Brain microvascular endothelial cell (primary cell): Measurements from ENCODE around the gene SLAIN2.

Experiments used
- DNase-seq: peaks from one replicate; pipeline ENCODE4 v3.0.0-alpha.2; 2020
- H3K27ac ChIP-seq: fragments of 250-450 bp; sonication (Bioruptor Pico); 2 replicates; pipeline ENCODE4 v1.5.1; 2020; ENCODE audit warnings: mild to moderate bottlenecking, moderate library complexity
- H3K27me3 ChIP-seq: fragments of 250-450 bp; sonication (Bioruptor Pico); replicated peaks from 2 replicates; pipeline ENCODE4 v1.5.1; 2020; ENCODE audit warnings: mild to moderate bottlenecking
- H3K36me3 ChIP-seq: fragments of 250-450 bp; sonication (Bioruptor Pico); replicated peaks from 2 replicates; pipeline ENCODE4 v1.5.1; 2020; ENCODE audit warnings: mild to moderate bottlenecking
- H3K4me3 ChIP-seq: 2 replicates; pipeline ENCODE4 v1.5.1; 2011; ENCODE audit warnings: low read depth, mild to moderate bottlenecking, control low read depth, low read length, moderate library complexity
- in situ Hi-C: cut with HindIII; loops from 2 replicates; pipeline ENCODE4 v1.10.0; 2017; ENCODE audit warnings: low sequenced_read_pairs, low pct_ligation_motif_present
- TF ChIP-seq, protein P1 (sequence below): IDR thresholded peaks from 2 replicates; pipeline ENCODE4 v1.5.1; 2011; ENCODE audit warnings: low read depth, mild to moderate bottlenecking, moderate library complexity, low read length, control low read depth, inconsistent platforms; ENCODE audit errors: missing control alignments

The SLAIN2 gene

GRCh38 chr4:48367016-48367415, 25.7 kb downstream of the SLAIN2 start:
- no peak for DNase-seq
- Histone ChIP-seq H3K27ac (no peak overlapping the region), H3K27me3 (no peaks in the 10 kb centered on the region), H3K36me3 (no peaks in the 10 kb centered on the region), H3K4me3 (no peak overlapping the region)
- TF ChIP-seq, protein P1, sequence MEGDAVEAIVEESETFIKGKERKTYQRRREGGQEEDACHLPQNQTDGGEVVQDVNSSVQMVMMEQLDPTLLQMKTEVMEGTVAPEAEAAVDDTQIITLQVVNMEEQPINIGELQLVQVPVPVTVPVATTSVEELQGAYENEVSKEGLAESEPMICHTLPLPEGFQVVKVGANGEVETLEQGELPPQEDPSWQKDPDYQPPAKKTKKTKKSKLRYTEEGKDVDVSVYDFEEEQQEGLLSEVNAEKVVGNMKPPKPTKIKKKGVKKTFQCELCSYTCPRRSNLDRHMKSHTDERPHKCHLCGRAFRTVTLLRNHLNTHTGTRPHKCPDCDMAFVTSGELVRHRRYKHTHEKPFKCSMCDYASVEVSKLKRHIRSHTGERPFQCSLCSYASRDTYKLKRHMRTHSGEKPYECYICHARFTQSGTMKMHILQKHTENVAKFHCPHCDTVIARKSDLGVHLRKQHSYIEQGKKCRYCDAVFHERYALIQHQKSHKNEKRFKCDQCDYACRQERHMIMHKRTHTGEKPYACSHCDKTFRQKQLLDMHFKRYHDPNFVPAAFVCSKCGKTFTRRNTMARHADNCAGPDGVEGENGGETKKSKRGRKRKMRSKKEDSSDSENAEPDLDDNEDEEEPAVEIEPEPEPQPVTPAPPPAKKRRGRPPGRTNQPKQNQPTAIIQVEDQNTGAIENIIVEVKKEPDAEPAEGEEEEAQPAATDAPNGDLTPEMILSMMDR = no peak
- in situ Hi-C loops = no loop called here

- no peak overlapping the region for H3K4me3 ChIP-seq
- TF ChIP-seq, protein P1 = no peak
- H3K27ac ChIP-seq = no peak overlapping the region
- H3K27me3 ChIP-seq = no peaks in the 10 kb centered on the region
- H3K36me3 ChIP-seq = no peaks in the 10 kb centered on the region
- in situ Hi-C loops = no loop called here
- DNase-seq = no peak
Observed at GRCh38 chr4:48368389-48368788, 27.1 kb downstream of the SLAIN2 start.

GRCh38 chr4:48369248-48369647, 27.9 kb downstream of the SLAIN2 start:
- H3K36me3 ChIP-seq = no peaks in the 10 kb centered on the region
- no peak for DNase-seq
- TF ChIP-seq, protein P1 = no peak
- no peaks in the 10 kb centered on the region for H3K27me3 ChIP-seq
- no peak overlapping the region for H3K27ac ChIP-seq
- in situ Hi-C loops = no loop called here
- H3K4me3 ChIP-seq = no peak overlapping the region

DNA sequence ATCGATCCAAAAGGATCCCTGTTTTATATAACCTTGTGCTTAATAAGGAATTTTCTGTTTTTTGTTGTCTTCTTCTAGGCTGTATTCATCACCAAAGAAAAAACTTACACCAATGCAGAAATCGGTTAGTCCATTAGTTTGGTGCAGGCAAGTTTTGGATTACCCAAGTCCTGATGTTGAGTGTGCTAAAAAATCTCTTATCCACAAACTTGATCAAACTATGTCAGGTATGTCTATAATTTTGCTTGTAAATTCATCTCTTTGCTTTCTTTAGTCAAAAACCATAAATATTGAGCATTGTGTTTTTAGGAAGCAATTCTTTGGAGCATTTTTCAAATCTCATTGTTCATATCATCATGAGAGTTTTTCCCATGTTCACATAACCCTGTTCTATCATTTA, 28.4 kb downstream of the SLAIN2 start:
- no peak overlapping the region for H3K27ac ChIP-seq
- in situ Hi-C loops = no loop called here
- DNase-seq = no peak
- no peaks in the 10 kb centered on the region for H3K36me3 ChIP-seq
- no peak overlapping the region for H3K4me3 ChIP-seq
- TF ChIP-seq, protein P1 = no peak
- H3K27me3 ChIP-seq = no peaks in the 10 kb centered on the region

DNA sequence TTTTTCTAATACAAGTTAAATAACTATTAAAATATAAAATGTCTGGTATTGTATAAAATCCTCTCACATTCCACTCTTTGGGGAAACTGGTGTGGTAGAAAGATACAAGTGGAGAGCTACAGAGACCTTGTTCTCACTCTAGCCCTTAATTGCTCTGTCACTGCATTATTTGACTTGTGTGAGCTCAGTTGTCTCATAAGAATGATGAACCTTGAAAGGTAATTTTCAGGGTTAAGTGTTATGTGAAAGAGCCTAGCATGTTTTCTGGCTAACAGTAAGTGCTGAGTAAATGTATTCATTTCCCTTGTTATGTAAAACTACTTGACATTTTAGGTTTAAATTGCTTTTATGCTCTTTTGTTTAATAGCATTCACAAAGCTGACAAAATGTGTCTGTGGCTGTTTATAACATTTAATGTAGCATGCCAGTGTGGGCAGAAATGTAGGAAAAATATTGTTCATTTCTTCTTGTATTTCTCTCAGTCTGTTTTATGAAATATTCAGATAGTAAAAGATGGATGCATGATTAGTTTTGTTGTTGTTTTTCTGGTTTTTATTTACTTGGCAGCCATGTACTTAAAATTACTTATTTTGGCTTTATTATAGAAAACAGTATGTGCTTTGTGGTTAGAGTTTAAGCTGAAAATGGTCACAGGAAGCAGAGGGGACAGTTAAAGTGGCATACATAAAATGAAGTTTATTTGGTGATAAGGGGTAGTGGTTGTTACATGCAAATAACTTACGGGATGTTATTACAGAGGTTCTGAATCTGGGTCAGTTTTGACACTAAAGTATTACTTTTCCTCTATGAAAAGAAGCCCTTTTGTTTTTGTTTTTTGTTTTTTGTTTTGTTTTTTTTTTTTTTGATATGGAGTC, 29.2 kb downstream of the SLAIN2 start:
- H3K36me3 ChIP-seq = no peaks in the 10 kb centered on the region
- H3K27ac ChIP-seq = no peak overlapping the region
- no peak for DNase-seq
- TF ChIP-seq, protein P1 = no peak
- no peak overlapping the region for H3K4me3 ChIP-seq
- no peaks in the 10 kb centered on the region for H3K27me3 ChIP-seq
- in situ Hi-C loops = no loop called here
